Activated gamma-delta T cell treated with anti-CD3 and anti-CD28 coated beads, Interleukin-2, amount 50 U/mL, for 16 hours (primary cell): Measurements from ENCODE around the gene CACNB1.
"Not testable (repeated sequence)": the region's sequence is repeated elsewhere in the genome, so short reads cannot be mapped to it uniquely, and the experiment has no call there.

ENCODE experiments used
- DNase-seq: peaks from one replicate; pipeline ENCODE4 v3.0.0-alpha.2; 2020; ENCODE audit warnings: low read depth

The CACNB1 gene

DNA sequence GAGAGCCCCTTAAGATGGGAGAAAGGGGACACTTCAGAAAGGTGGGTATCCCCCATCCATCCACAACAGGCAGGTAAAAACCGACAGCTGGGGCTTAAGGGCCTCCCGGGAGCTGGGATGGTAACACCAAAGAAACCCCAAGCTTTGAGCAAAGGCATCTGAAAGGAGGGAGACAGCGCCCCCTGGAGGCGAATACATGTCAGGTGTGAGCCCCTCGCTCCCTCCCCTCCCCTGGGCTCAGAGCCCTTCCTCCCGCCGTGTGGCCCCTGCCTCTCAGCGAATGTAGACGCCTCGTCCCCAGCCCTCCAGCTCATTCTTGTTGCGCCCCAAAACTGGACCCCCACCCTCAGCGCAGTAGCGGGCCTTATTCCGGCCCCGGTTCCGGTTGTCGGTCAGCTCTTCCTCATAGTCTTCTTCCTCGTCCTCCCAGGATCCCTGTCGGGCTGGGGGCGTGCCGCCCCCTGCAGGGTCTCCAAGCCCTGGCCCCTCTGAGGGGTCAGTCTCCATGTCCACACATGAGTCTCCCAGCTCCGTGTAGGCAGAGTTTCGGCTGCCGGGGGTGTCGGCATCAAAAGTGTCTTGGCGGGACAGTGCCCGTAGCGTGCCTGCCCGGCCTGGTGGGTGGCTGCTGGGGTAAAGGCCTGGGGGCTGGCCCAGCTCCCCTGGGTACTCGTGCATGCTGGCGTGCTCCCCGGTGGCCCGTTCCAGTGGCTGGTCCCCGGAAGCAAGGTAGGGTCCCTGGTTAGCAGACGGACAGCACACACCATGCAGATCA, 22.4 kb downstream of the CACNB1 start:
- peak; percentile 69 for DNase-seq

DNA sequence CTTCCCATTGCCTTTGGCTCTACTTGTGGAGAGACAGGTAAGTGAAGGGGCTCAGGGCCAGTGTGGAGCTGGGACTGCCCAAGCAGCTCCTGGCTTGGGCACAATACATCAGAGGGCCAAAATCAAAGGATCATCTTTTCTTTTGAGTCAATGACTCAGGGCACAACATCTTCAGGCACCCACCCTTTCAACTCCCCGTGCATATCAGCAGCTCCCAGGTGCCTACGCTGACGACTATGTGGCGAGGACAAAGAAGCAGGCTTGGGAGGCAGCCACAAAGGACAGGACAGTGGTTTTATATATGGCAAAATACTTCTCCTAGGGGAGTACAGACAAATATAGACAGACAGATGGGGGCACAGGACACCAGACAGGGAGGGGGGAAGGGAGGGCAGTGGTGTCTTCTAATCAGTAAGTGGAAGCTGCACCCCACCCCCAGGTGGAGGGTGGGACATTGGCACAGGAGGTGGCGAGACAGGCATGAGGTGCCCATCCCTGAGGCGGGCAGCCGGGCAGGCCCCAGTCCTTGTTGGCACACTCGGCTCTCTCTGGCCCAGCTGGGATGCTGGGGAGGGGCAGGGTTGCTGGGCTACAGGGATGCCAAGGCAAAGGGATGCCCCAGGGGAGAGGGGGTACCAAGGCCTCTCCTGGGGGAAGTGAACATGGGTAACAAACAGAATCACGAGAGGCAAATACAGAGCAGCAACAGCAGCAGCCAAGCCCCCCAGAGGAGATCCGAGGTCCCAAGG, 23.8 kb downstream of the CACNB1 start:
- DNase-seq = no peak

GRCh38 chr17:39173080-39173479, 24.4 kb downstream of the CACNB1 start:
- DNase-seq = no peak

- no peak for DNase-seq
These were observed 25.5 kb downstream of the CACNB1 start for GRCh38 chr17:39171933-39172332.

- DNase-seq = no peak
These were observed 26.9 kb downstream of the CACNB1 start for GRCh38 chr17:39170558-39170957.

GRCh38 chr17:39170109-39170508, 27.4 kb downstream of the CACNB1 start:
- no peak for DNase-seq

DNA sequence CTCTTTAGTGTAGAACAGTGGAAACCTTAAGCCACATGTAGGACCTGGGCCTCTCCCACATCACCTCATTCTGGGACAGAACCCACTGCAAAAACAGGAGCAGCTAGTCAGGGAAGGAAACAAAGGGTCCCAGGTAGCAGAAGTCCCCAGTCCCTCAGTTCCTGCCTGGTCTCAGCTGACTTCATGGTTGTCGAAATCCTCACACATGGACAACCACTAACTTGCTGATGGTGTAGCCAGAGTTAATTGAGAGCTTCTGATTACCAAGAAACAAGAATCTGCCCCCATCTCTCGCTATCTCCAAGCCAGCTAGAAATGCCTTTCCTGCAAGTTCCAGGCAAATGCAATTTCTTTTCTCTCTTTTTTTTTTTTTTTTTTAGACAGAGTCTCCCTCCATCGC, 28.0 kb downstream of the CACNB1 start:
- no peak for DNase-seq

DNA sequence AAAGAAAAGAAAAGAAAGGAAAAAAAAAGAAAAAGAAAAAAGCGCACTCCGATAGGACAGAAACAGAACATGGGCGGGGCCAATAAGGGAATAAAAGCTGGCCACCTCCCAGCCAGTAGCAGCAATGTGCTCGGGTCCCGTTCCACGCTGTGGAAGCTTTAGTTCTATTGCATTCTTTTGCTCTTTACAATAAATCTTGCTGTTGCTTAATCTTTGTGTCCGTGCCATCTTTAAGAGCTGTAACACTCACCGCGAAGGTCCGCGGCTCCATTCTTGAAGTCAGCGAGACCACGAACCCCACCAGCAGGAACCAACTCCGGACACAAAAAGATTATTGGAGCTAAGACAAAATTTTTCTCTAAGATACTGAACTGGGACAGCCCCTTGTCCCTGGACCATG, 28.4 kb downstream of the CACNB1 start:
- DNase-seq = no peak

GRCh38 chr17:39168503-39168902, 29.0 kb downstream of the CACNB1 start:
- DNase-seq = not testable (repeated sequence)

DNA sequence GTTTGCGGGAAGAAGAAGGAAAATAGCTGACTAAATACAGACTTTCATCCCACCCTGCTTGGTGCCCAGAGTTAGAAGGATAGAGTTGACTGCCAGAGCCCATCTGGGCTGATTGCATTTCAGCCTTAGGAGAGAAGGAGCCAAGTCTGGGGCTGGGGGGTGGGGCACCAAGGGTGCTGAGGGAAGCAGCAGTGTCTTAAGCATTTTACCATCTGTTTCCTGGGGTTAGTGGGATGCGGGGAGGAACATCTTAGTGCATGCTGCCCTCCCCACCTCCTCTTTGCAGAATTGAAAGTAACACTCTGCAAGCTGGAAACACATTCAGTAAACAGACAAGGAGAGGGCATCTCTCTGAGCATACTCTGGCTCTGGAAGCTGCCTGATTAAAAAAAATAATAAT, 30.0 kb downstream of the CACNB1 start:
- DNase-seq = no peak

GRCh38 chr17:39166437-39167335, 30.8 kb downstream of the CACNB1 start:
- no peak for DNase-seq

GRCh38 chr17:39165841-39166349, 31.6 kb downstream of the CACNB1 start, which contains the start of gene ARL5C:
ARL5C (minus strand) TSS chr17:39166161; CDS start chr17:39165760, 401 bp downstream.
- no peak for DNase-seq

DNA sequence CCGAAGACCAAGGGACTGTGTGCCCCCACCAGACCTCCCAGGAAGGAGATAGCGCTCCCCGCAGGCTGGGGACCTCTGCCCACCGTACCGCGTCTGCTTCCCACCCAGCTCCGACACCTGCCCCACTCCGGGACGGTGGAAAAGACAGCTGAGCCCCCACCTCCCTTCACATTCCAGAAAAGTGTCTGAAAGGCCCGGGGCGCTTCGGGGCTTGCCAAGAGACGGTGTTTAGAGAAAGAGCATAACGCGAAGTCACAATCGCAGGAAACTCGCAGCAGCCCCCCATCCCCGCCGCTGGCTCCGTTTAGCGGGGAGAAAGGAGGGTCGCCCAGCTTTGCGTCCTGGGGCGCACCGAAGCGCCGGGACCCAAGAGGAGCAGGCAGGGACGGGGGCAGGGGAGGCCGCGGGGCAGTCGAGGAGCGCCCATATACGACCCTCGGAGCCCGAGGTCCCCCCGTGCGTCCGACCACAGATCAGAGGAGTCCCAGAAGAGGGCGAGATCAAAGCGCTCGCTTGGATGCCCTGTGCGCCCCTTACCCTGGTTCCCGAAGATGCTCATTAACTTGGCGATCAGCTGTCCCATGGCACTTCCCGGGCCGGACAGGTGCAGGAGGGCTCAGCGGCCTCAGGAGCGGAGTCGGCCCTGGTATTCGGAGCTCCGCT, 32.2 kb downstream of the CACNB1 start:
- DNase-seq = no peak

DNA sequence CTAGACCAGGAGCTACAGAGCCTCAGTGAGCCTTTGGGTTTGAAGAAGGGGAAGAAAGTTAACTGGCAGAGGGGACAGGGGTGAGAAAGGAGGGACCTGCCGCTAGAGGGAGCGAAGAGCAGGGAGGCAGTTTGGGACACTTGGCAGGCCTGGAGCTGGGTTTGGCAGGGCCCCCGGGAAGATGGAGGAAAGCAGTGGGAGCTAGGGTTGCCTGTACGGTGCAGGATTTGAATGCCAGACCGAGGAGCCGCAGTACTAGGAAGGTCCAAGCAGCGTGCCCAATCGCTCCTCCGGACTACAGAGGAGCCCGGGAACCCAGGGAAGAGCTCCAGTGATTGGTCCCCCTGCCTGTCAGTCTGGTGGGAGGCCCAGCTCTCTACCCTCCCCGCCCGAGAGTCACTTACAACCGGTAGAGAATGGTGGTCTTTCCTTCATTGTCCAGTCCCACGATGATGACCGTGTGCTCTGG, 32.8 kb downstream of the CACNB1 start:
- DNase-seq = peak; percentile 62

DNA sequence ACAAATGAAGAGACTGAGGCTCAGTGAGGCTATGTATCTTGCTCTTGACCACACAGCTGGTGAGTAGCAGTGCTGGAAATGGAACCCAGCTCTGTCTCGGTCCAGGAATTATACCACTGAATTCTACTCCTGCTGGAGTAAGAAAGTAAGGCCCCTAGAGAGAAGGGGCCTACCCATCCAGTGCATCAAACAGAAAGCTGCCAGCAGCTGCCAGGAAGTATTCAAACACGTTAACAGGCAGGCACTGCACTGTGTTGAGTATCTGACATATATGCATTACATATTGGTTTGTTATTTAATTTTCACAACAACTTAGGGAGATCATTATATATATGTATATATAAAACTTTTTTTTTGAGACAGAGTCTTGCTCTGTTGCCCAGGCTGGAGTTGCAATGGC, 35.5 kb downstream of the CACNB1 start:
- DNase-seq = no peak

GRCh38 chr17:39158623-39159022, 38.8 kb downstream of the CACNB1 start:
- no peak for DNase-seq

DNA sequence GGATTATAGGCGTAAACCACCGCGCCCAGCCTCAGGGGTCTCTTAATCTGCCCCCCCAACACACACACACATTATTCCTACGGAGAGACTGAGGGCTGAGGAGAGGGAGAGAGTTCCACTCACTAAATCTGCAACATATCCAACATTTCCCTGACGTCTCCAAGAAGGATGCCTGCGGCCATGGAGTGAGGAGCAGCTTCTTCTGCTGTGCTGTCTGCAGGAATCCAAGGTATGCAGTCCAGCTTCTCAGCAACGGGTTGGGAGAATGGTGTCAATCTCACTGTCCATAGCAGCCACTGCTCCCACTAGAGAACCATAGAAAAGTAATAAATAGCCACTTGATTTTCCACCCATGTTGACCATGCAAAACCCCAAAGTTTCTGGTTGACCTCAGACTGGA, 41.0 kb downstream of the CACNB1 start:
- DNase-seq = no peak

DNA sequence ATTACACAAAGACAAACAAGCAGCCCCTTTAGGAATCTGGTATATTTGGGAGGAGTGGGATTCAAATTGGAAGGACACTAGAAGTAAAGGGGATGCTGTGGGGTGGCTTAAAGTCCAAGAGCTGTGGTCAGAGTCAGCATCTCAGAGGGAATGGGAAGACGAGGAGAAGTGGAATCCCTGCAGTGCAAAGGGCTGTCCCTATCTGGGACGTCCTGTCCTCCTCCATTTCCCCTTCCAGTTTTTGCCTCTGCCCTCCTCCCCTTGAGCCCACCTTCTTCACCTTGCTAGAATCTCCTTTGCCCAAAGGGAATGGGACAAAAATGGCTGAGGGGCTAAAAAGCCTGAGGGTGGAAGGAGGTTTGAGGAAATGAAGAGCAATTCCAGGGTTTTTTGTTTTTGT, 41.8 kb downstream of the CACNB1 start:
- DNase-seq = no peak

DNA sequence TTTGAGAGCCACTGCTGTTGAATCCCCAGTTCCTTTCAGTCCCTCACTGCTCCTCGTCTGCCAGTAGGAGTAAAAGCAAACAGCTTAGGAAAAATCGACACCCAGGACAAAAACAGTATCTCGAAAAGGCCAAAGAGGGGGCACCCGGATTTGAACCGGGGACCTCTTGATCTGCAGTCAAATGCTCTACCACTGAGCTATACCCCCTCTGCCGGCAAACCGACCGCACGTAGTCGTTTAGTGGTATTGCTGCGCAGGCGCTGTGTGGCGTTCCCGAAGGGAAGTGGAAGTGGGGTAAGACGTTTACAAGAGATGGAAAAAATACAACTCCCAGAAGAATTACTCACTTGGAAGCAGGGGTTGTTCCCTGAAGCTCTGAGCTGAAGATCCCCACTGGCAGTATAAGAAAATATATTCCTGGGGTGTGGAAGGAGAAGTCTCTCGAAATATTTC, 43.8 kb downstream of the CACNB1 start:
- peak; percentile 92 for DNase-seq

- no peak for DNase-seq
These were observed 45.3 kb downstream of the CACNB1 start for GRCh38 chr17:39151943-39152818.
